ENCODE results near the gene ZNF275.

- TF ChIP-seq TAF1 (IDR thresholded peaks at IDR 0.05; ENCODE audit: borderline replicate concordance, insufficient read depth, low read length) (no peak), POLR2AphosphoS5 (IDR thresholded peaks at IDR 0.05; ENCODE audit: low read depth, low read length) (no peak), SIN3A (IDR thresholded peaks at IDR 0.05; ENCODE audit: borderline replicate concordance, insufficient read depth, low read length) (no peak)
Observed at GRCh38 chrX:153338836-153339235, 4.9 kb downstream of the ZNF275 start.

Data from PFSK-1 (cell line).